ENCODE measurements around the gene OLIG3. TPM values are rescaled to one million over a fixed set of nuclear protein-coding genes. Genes with fewer than 3 reads are reported as not detected.

OLIG3 gene
- total RNA-seq, 1 experiment from 2014 or later: not detected

GRCh38 chr6:137452333-137452894, 41.8 kb downstream of the OLIG3 start:
- Mint-ChIP-seq H3K36me3 (ENCODE audit: insufficient read depth, unreplicated experiment) (no peaks in the 10 kb centered on the region), H3K27me3 (ENCODE audit: insufficient read depth, unreplicated experiment) (no peaks in the 10 kb centered on the region), H3K4me1 (ENCODE audit: low read depth, unreplicated experiment) (peaks cover 8% of the 10 kb centered on the region), H3K9me3 (ENCODE audit: unreplicated experiment) (peaks cover 14% of the 10 kb centered on the region), H3K4me3 (ENCODE audit: unreplicated experiment) (no peak overlapping the region), H3K27ac (ENCODE audit: unreplicated experiment) (no peak overlapping the region)
- ChIA-PET CTCF (no interaction called here), POLR2A (no interaction called here)
- intact Hi-C loops (cut with micrococcal nuclease; ENCODE audit: unreplicated experiment): no loop called here
- BruUV-seq (replicated peaks): no TSS peak
- no peaks in the 10 kb centered on the region for H3K27me3 ChIP-seq (replicated peaks; ENCODE audit: control insufficient read depth, insufficient read depth, low read length)
- H3K9me3 ChIP-seq: no peaks in the 10 kb centered on the region
- H3K4me3 ChIP-seq (ENCODE audit: low read depth, low read length): no peak overlapping the region
- TF ChIP-seq, protein P1, sequence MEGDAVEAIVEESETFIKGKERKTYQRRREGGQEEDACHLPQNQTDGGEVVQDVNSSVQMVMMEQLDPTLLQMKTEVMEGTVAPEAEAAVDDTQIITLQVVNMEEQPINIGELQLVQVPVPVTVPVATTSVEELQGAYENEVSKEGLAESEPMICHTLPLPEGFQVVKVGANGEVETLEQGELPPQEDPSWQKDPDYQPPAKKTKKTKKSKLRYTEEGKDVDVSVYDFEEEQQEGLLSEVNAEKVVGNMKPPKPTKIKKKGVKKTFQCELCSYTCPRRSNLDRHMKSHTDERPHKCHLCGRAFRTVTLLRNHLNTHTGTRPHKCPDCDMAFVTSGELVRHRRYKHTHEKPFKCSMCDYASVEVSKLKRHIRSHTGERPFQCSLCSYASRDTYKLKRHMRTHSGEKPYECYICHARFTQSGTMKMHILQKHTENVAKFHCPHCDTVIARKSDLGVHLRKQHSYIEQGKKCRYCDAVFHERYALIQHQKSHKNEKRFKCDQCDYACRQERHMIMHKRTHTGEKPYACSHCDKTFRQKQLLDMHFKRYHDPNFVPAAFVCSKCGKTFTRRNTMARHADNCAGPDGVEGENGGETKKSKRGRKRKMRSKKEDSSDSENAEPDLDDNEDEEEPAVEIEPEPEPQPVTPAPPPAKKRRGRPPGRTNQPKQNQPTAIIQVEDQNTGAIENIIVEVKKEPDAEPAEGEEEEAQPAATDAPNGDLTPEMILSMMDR (IDR thresholded peaks at IDR 0.05; ENCODE audit: insufficient read depth in 1 of 2, low read depth in 1 of 2, low read length in 1 of 2, severe bottlenecking in 1 of 2, unreplicated experiment in 1 of 2): no peak
- DNase-seq: no peak
- H3K4me1 ChIP-seq: no peaks in the 10 kb centered on the region
- no peaks in the 10 kb centered on the region for H3K36me3 ChIP-seq (ENCODE audit: control insufficient read depth, insufficient read depth, low read length)

GRCh38 chr6:137443901-137444300, 50.3 kb downstream of the OLIG3 start:
- no peak overlapping the region for H3K4me3 Mint-ChIP-seq (ENCODE audit: unreplicated experiment)
- TF ChIP-seq, protein P1 (IDR thresholded peaks at IDR 0.05; ENCODE audit: insufficient read depth in 1 of 2, low read depth in 1 of 2, low read length in 1 of 2, severe bottlenecking in 1 of 2, unreplicated experiment in 1 of 2): no peak
- H3K4me1 ChIP-seq: no peaks in the 10 kb centered on the region
- POLR2A ChIA-PET: no interaction called here
- H3K9me3 Mint-ChIP-seq (ENCODE audit: unreplicated experiment): peaks cover 31% of the 10 kb centered on the region
- no peaks in the 10 kb centered on the region for H3K36me3 Mint-ChIP-seq (ENCODE audit: insufficient read depth, unreplicated experiment)
- H3K9me3 ChIP-seq: no peaks in the 10 kb centered on the region
- H3K36me3 ChIP-seq (ENCODE audit: control insufficient read depth, insufficient read depth, low read length): no peaks in the 10 kb centered on the region
- no peaks in the 10 kb centered on the region for H3K27me3 ChIP-seq (replicated peaks; ENCODE audit: control insufficient read depth, insufficient read depth, low read length)
- no peaks in the 10 kb centered on the region for H3K4me1 Mint-ChIP-seq (ENCODE audit: low read depth, unreplicated experiment)
- H3K27me3 Mint-ChIP-seq (ENCODE audit: insufficient read depth, unreplicated experiment): no peaks in the 10 kb centered on the region
- BruUV-seq (replicated peaks): no TSS peak
- no peak for DNase-seq
- intact Hi-C loops (cut with micrococcal nuclease; ENCODE audit: unreplicated experiment): no loop called here
- CTCF ChIA-PET: no interaction called here
- no peak overlapping the region for H3K4me3 ChIP-seq (ENCODE audit: low read depth, low read length)
- H3K27ac Mint-ChIP-seq (ENCODE audit: unreplicated experiment): no peak overlapping the region

Data from Caco-2 (cell line).